ENCODE results near the gene ECT2. TPM values are rescaled to one million over a fixed set of nuclear protein-coding genes. Genes with fewer than 3 reads are reported as not detected.
"Not testable (repeated sequence)": the region's sequence is repeated elsewhere in the genome, so short reads cannot be mapped to it uniquely, and the experiment has no call there.

The ECT2 gene
- total RNA-seq, 1 experiment from 2014 or later: 63.9 TPM

DNA sequence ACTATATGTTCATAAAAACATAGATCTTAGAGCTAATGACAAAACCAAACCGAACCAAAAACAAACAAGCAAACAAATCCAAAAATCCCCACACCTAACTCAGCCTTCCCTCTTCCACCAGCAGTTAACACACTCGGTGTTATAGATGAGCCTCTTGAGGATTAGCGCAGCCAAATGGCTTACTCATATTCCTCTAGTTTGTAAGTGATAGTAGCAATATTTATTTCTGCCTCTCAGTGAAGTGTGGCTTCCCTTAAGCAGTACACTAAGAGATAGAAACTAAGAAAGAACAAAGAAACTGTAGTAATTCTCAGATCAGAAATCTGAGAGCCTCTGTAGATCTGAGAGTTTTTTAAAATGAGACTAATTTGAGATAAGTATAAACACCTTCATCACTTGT, 37.2 kb upstream of the ECT2 start:
- Mint-ChIP-seq H3K27ac (ENCODE audit: low read depth, unreplicated experiment) (no peak overlapping the region), H3K36me3 (ENCODE audit: insufficient read depth, unreplicated experiment) (no peaks in the 10 kb centered on the region), H3K27me3 (ENCODE audit: insufficient read depth, unreplicated experiment) (no peaks in the 10 kb centered on the region), H3K9me3 (ENCODE audit: unreplicated experiment) (no peaks in the 10 kb centered on the region), H3K4me1 (ENCODE audit: insufficient read depth, unreplicated experiment) (peaks cover 8% of the 10 kb centered on the region), H3K4me3 (ENCODE audit: unreplicated experiment) (no peak overlapping the region)
- ChIA-PET POLR2A (interaction anchor here (1.1 to 2.6 kb wide), 3 partner anchors 13 to 38 kb away, joined by 6 to 16 read pairs (median 9); partner anchors contain the start of gene ECT2), CTCF (interaction anchor here (0.5 to 10.5 kb wide), 10 partner anchors 26 to 1298 kb away, joined by 3 to 212 read pairs (median 4); partner anchors contain the start of gene ECT2)
- intact Hi-C loops (cut with micrococcal nuclease): no loop called here
- TF ChIP-seq, protein P1, sequence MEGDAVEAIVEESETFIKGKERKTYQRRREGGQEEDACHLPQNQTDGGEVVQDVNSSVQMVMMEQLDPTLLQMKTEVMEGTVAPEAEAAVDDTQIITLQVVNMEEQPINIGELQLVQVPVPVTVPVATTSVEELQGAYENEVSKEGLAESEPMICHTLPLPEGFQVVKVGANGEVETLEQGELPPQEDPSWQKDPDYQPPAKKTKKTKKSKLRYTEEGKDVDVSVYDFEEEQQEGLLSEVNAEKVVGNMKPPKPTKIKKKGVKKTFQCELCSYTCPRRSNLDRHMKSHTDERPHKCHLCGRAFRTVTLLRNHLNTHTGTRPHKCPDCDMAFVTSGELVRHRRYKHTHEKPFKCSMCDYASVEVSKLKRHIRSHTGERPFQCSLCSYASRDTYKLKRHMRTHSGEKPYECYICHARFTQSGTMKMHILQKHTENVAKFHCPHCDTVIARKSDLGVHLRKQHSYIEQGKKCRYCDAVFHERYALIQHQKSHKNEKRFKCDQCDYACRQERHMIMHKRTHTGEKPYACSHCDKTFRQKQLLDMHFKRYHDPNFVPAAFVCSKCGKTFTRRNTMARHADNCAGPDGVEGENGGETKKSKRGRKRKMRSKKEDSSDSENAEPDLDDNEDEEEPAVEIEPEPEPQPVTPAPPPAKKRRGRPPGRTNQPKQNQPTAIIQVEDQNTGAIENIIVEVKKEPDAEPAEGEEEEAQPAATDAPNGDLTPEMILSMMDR (IDR thresholded peaks at IDR 0.05; ENCODE audit: unreplicated experiment): no peak
- BruUV-seq (replicated peaks): no TSS peak
- DNase-seq (ENCODE audit: unreplicated experiment): no peak

DNA sequence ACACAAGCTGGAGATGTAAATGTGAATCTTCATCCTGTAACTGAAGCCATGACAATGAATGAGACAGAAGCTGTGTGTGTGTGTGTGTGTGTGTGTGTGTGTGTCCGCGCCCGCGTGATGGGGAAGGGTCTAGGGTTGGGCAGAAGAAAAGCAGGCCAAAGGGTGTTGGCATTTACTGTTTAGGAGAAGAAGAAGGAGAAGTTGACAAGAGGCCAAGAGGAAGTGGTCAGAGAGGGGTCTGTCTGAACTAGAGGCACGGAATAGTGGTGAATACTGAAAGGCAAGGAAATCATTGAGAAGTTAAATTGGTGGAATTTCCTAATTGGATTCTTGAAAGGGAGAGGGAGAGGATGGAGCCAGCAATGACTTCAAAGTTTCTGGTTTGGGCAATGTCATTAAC, 34.0 kb upstream of the ECT2 start:
- Mint-ChIP-seq H3K4me3 (ENCODE audit: unreplicated experiment) (no peak overlapping the region), H3K9me3 (ENCODE audit: unreplicated experiment) (no peaks in the 10 kb centered on the region), H3K27me3 (ENCODE audit: insufficient read depth, unreplicated experiment) (no peaks in the 10 kb centered on the region), H3K27ac (ENCODE audit: low read depth, unreplicated experiment) (no peak overlapping the region), H3K36me3 (ENCODE audit: insufficient read depth, unreplicated experiment) (no peaks in the 10 kb centered on the region), H3K4me1 (ENCODE audit: insufficient read depth, unreplicated experiment) (no peaks in the 10 kb centered on the region)
- DNase-seq (ENCODE audit: unreplicated experiment): no peak
- TF ChIP-seq, protein P1 (IDR thresholded peaks at IDR 0.05; ENCODE audit: unreplicated experiment): no peak
- intact Hi-C loops (cut with micrococcal nuclease): no loop called here
- no TSS peak for BruUV-seq (replicated peaks)
- ChIA-PET CTCF (interaction anchor here (0.6 to 10.5 kb wide), 3 partner anchors 32 to 133 kb away, joined by 4 to 212 read pairs (median 71); partner anchors contain the start of gene ECT2), POLR2A (no interaction called here)

DNA sequence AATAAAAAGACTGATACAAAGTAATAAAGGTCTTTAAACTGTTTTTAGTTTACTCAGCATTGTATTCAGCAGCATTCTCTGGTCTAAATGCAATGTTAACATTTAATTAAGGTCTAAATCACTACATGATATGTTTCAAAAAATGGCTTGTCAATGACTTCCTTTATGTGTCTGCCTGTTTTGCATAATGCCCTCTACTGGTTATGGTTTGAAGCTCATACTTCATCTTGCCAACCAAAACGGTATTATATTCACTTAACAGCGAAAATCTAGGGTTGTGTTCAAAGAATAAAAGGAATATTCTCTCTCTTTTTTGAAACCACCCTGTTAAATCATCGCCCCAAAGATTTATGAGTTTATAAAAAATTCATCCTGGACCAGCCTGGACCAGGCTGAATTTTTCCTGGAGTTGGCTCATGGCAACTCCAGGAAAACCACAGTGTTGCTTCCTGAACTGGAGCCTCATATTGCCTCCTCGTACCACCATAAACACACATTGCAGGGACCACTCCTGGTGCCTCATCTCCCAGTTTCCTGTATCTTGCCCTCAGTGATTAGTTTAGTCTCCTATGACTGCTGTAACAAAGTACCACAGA, 32.9 kb upstream of the ECT2 start:
- intact Hi-C loops (cut with micrococcal nuclease): no loop called here
- no TSS peak for BruUV-seq (replicated peaks)
- ChIA-PET POLR2A (no interaction called here), CTCF (interaction anchor here (1.2 to 10.5 kb wide), 3 partner anchors 21 to 48 kb away, joined by 3 to 212 read pairs (median 10); partner anchors contain the start of gene ECT2)
- H3K4me3 Mint-ChIP-seq (ENCODE audit: unreplicated experiment): no peak overlapping the region
- DNase-seq (ENCODE audit: unreplicated experiment): peak; percentile 35
- no peaks in the 10 kb centered on the region for H3K36me3 Mint-ChIP-seq (ENCODE audit: insufficient read depth, unreplicated experiment)
- TF ChIP-seq, protein P1 (IDR thresholded peaks at IDR 0.05; ENCODE audit: unreplicated experiment): peak; percentile 28
- no peaks in the 10 kb centered on the region for H3K27me3 Mint-ChIP-seq (ENCODE audit: insufficient read depth, unreplicated experiment)
- H3K9me3 Mint-ChIP-seq (ENCODE audit: unreplicated experiment): no peaks in the 10 kb centered on the region
- no peak overlapping the region for H3K27ac Mint-ChIP-seq (ENCODE audit: low read depth, unreplicated experiment)
- no peaks in the 10 kb centered on the region for H3K4me1 Mint-ChIP-seq (ENCODE audit: insufficient read depth, unreplicated experiment)

DNA sequence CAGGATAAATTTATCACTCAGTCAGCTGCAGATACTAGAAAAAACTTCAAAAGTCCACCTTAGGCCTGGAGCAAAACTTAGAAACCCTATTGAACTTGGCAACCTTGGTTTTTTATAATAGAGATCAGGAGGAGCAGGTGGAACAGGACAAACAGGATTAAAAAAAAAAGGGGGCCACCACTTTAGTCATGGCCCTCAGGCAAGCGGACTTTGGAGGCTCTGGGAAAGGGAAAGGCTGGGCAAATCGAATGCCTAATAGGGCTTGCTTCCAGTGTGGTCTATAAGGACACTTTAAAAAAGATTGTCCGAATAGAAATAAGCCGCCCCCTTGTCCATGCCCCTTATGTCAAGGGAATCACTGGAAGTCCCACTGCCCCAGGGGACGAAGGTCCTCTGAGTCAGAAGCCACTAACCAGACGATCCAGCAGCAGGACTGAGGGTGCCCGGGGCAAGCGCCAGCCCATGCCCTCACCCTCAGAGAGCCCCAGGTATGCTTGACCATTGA, 27.9 kb upstream of the ECT2 start:
- H3K27ac Mint-ChIP-seq (ENCODE audit: low read depth, unreplicated experiment): not testable (repeated sequence)

More for the DNA sequence above, 27.9 kb upstream of the ECT2 start:
- POLR2A ChIA-PET; H3K4me1 Mint-ChIP-seq (ENCODE audit: insufficient read depth, unreplicated experiment); intact Hi-C loops (cut with micrococcal nuclease); DNase-seq (ENCODE audit: unreplicated experiment); BruUV-seq (replicated peaks); H3K9me3 Mint-ChIP-seq (ENCODE audit: unreplicated experiment); H3K36me3 Mint-ChIP-seq (ENCODE audit: insufficient read depth, unreplicated experiment); H3K4me3 Mint-ChIP-seq (ENCODE audit: unreplicated experiment); H3K27me3 Mint-ChIP-seq (ENCODE audit: insufficient read depth, unreplicated experiment): not testable (repeated sequence)
- CTCF ChIA-PET: interaction anchor here (0.7 kb wide), 1 partner anchor 50 kb away, joined by 3 read pairs; no protein-coding TSS in a partner anchor
